GM21528 (cell line): ENCODE results near the gene TMEM201.
"Not testable (repeated sequence)": the region's sequence is repeated elsewhere in the genome, so short reads cannot be mapped to it uniquely, and the experiment has no call there.

Experiments used
- ATAC-seq: cut with Tn5 transposase; IDR thresholded peaks from one replicate; pipeline ENCODE4 v1.9.1; 2021; ENCODE audit warnings: mild to moderate bottlenecking, moderate library complexity; ENCODE audit not compliant: unreplicated experiment, low FRiP score

TMEM201 gene

DNA sequence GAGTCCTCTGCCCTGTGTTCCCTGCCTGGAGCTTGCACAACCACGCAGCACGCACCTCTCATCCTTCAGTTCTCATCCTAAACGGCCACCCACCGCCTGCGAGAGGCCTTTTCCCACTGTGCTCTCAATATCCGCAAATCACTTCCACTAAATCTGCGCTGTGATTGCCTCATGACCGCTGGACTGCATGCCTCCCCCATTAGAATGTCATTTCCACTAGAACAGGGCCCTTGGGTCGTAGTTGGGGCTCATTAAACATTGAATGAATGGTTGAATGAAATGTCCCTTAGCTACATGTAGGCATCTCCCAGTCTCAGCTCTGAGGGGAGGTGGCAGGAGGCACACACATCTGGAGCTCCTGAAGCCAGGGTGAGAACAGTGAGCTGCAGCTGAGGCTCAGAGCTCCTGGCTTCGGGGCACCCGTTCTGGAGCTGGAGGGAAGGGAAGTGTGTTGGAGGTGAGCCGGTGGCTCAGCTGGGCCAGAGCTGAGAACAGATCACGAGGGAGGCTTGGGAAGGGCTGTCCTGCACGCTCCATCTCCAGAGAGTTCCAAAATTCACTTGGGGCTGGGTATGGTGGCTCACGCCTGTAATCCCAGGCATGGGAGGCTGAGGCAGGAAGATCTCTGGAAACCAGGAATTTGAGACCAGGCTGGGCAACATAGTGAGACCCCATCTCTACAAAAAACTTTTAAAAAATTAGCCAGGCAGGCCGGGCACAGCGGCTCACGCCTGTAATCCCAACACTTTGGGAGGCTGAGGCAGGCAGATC, 30.4 kb downstream of the TMEM201 start:
- ATAC-seq = no peak

DNA sequence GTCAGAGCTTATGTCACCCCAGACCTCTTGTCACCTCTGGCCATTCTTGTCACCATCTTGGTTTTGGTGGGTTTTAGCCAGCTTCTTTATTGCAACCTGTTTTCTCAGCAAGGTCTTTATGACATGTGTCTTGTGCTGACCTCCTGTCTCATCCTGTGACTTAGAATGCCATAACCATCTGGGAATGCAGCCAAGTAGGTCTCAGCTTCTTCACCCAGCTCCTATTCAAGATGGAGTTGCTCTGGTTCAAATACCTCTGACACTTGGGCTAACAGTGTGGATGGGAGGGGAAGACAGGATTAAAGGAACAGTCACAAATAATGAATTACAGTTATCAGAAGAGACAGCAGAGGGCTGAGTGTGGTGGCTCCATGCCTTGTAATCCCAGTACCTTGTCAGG, 32.3 kb downstream of the TMEM201 start:
- no peak for ATAC-seq

DNA sequence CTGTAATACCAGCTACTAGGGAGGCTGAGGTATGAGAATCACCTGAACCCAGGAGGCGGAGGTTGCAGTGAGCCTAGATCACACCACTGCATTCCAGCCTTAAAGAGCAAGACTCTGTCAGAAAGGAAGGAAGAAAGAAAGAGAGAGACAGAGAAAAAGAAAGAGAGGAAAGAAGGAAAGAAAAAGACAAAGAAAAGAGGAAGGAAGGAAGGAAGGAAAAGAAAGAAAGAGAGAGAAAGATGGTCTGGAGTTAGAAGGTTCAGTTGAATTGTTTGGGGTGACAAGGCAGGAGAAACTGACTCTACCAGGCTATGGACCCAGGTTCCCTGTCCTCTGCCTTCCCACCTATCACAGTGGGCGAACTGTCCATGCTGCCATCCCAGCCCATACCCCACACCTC, 35.4 kb downstream of the TMEM201 start:
- no peak for ATAC-seq

DNA sequence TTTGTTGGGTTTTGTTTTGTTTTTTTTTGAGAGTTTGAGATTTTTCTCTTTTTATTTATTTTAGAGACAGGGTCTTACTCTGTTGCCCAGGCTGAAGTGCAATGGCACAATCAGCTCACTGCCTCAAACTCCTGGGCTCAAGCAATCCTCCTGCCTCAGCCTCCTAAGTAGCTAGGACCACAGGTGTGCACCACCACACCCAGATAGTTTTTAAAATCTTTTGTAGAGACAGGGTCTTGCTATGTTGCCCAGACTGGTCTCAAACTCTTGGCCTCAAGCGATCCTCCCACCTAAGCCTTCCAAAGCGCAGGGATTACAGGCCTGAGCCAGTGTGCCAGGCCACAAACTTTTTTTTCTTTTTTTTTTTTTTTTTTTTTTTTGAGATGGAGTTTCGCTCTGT, 36.3 kb downstream of the TMEM201 start:
- not testable (repeated sequence) for ATAC-seq

DNA sequence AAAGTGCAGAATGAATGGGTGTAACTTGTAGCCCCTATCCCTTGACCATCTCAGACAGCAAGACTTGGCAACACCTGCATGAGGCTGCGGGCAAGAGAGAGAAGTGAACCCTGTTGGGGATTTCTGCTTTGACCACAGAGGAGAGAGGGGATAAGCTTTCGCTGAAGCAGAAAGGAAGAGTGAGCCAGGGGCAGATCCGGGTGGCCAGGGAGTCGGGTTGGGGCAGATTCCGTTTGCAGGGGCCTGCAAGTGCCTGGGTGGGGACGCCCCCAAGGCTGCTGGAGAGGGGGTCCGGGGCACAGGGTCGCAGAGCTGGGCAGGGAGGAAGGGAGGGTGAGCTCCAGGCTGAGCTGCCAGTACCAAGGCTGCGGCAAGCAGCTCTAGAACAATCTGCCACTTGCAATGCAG, 37.5 kb downstream of the TMEM201 start:
- ATAC-seq = peak; percentile 46

DNA sequence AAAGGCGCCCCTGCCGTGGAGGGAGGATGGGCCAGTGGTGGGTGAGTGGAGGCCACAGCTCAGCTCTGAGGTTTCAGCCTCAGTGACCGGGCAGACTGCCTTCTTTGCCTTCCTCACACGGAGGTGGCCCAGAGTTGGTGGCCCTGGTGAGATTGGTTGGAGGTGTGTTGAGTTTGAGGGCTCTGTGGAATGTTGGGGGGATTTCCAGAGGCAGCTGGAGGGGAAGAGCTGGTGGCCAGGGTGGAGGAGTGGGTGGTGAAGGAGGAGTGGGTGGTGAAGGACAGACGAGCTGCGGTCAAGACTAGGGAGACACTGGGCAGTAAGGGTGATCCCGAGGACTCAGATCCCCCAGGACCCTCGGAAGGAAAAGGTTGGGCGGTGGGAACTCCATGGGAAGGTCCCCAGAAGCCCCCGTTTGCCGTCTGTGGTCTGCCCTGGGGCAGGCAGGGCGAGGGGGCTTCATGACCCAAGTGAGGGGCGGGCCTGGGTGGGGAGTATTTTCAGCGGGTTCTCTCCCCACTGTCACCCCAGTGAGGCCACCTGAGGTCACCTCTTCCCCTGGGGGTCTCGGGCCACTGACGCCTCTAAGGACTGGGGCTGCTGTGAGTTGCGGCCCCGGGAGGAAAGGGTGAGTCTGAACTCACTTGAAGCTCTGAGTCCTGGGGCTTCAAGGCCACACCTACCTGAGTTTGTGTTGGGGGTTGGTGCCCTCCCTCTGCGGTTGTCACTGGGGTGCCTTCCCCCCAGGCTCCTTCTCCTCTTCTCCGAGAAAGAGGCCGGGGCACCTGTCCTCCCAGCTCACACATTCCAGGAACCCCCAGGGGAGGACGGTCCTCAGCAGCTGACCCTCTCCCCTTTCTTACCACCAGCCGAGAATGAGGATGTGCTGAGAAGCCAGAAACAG, 40.1 kb downstream of the TMEM201 start:
- no peak for ATAC-seq

DNA sequence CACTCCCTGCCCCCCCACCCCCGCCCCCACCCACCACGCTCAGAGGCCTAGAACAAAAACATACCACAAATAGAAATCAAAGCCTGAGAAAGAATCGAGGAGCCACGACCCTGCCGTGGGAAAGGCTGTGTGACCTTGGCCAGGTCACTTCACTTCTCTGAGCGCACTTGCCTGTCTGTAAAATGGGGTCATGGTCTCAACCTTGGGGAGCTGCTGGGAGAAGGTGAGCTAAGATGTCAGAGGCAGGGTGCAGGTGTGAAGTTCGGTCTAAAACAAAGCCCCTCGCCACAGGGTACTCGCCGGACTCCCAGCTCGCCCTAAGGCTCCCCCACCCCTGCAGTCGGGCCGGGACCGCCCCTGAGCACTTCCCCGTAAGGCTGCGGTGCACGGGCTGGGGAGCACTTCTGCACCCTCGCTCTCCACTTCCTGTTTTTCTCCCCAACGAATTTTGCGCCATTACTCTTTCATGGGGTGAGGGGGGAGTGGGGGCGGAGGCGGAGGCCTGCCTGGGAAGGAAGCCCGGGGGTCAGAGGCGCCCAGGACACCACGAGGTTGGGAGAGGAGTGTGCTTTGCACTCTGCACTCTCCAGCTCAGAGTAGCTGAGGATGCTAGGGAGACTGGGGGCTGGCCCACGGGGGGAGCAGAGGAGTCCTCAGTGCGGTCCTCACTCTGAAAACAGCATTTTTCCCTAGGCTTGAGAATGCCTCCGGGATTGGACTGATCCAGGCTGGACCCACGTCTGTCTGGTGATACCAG, 40.9 kb downstream of the TMEM201 start:
- ATAC-seq = no peak

DNA sequence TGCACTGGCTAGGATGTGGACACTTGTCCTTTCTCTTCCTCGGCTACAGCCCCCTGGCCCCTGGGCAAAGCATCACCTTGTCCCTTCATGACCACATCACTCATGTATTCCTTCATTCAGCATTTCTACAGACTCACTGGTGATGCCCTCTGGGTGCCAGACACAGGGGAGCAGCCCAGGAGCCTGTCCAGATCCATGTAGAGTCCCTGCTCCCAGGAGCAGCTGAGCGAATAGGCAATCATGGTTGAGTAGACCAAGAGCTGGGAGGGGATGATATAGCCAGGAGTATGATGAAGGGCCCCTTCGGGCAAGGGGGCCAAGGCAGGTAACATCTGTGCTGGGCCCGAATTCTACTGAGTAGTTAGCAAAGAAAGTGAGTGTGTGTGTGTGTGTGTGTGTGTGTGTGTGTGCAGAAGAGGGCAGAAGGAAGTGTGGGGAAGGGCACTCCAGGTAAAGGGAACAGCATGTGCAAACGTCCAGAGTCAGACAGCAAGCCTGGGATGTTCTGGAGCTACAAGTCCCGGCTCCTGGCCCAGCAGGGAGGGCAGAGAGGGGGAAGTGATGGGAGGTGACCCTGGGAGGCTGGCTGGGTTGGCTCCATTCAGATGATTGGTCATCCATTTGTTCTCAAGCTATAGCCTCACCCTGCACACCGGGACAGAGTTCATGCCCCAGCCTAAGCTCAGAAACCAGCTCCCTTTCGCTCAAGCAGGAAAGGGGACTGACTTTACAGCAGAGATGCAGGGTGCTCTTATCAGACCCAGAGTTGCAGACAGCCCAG, 41.8 kb downstream of the TMEM201 start:
- no peak for ATAC-seq

DNA sequence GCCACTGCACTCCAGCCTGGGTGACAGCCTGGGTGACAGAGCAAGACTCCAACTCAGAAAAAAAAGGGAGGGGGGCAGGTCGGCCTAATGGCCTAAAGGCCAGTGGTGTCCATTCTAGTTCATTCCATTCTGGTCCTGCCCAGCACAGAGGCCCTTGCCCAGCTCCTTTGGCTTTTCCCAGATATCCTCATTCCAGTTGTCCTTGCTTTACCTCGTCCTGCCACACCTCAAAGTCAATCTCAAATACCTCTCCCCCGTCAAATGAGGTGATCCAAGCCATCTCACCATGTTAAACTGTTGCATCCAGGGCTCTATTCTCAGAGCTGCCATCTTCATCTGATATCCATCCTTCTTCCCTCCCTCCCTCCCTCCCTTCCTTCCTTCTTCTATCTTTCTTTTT, 42.9 kb downstream of the TMEM201 start:
- ATAC-seq = no peak

DNA sequence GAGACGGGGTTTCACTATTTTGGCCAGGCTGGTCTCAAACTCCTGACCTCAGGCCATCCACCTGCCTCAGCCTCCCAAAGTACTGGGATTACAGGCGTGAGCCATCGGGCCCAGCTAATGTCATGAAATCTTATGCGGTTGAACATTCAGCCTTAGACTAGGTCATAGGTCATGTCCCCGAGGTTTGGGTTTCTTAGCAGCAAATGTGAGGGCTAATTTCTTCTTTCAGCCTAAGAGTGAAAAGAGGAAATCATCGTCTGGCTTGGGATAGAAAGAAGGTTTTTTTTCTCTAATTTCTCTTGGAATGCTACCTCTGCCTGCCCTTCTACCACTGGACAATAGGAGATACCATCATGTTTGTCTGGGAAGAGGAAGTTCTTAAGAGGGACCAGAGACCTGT, 44.8 kb downstream of the TMEM201 start:
- ATAC-seq = no peak

DNA sequence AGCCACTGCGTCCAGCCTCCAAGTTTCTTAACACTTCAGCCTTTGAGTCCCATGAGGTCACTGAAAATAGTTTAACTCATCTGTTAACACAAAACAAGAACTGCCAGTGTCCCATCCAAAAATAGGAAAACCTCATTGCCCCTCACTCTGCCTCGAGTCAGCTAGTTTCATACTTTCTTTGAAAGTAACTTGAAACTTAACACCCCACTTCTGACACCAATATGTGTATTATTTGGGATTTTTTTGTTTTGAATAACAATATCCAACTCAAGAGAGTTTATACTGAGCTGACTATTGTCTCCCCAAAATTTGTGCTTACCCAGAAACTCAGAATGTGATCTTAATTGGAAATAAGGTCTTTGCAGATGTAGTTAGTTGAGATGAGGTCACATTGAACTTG, 45.9 kb downstream of the TMEM201 start:
- no peak for ATAC-seq

DNA sequence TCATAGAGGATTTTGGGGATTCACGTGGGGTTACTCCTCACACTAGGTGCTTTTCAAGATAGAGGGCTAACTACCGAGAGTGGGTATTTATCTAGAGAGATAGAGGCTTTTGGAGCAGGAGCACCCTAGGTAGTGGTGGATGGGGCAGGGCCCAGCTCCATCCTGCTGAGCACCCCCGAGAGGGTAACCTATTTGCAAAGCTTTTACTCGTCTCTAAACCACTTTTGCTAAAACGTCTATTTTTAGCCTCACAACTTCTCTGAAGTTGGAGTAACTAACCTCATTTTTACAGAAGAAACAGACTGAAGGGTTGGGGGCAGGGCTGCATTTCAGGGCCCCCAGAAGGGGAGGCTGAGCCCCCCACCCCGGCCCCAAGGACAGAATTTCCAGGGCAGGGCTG, 50.5 kb downstream of the TMEM201 start:
- no peak for ATAC-seq

DNA sequence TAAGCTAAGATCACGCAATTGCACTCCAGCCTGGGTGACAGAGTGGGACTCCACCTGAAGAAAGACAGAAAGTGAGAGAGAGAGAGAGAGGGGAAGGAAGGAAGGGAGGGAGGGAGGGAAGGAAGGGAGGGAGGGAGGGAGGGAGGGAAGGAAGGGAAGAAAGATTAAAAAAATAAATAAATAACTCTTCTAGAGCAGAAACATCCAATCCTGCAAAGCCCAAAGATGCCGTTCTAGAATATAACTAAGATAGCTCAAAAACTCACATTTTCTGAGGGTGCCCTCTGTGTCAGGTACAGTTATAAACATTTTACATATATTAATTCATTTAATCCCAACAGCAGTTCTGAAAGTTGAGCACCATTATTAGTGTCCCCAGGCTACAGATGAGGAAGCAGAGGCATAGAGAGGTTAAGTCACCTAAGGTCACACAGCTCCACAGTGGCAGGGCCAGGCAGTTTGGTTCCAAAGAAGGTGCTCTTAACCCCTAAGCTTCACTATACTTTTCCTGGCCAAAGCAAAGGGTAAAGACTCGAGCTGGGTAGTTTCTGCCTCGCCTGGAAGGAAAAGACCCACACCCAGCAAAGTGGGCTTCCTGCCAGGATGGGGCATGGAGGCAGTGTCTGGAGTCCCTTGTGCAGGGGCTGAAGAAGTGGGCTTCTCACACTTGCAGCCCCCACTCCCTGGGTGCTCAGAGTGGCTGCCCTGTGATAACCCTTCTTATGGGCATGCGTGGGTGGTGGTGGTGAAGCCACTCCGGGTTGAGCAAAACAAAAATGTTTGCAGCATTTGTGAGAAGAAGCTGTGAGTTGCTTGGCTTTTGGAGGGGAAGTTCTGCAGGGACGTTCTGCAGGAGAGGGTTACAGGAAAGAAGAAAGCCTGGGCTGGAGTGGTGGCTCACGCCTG, 54.9 kb downstream of the TMEM201 start:
- no peak for ATAC-seq

DNA sequence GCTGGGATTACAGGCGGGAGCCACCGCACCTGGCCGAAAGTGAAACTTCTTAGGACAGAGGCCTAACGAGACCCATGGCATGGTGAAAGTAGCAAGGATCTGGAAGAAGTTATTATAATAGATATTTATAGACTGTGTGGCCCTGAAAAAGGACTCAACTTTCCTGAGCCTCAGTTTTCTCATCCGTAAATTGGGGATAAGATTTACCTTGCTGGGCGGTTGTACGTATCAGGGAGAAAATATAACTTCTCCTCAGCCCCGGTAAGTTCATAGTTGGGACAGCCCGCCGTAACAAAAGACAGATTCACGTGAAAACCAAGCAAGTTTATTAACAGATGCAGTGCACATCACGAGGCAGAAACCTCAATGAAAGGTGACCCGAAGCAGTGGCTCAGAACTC, 57.3 kb downstream of the TMEM201 start:
- ATAC-seq = no peak

DNA sequence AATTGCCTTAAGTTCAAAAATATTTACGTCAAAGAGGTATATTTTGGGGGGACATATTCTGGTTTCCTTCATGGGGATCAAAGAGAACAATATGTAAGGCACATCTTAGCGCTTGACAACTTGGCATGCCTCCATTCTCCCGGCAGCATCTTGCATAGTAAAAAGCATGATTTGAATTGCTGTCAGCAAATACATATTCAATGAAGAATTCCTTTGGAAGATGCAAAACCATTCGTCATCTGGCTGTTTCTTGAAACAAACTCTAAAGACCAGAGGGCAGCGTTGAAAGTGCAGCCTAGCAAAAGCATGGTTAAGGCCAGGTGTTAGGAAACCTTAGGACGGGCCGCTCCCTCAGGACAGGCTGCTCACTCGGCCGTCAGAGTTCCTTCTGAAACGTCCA, 59.5 kb downstream of the TMEM201 start:
- ATAC-seq = no peak

DNA sequence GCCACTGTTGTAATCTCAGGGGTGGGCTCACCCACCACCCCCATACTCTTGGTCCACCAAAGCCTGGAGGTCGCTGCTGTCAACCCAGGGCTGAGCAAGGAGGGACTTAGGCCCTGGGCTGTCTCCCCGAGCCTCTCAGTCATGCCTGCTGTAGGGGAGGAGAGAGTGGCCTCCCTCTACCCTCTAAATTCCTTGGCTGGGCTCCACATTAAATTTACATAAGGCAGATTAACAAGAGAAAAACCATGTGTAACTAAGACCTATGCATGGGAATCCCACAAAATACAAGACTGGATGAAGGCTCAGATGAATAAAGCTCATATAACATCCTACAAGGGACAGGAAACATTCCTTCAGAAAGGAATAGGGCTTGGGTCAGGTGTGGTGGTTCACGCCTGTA, 61.1 kb downstream of the TMEM201 start:
- no peak for ATAC-seq

DNA sequence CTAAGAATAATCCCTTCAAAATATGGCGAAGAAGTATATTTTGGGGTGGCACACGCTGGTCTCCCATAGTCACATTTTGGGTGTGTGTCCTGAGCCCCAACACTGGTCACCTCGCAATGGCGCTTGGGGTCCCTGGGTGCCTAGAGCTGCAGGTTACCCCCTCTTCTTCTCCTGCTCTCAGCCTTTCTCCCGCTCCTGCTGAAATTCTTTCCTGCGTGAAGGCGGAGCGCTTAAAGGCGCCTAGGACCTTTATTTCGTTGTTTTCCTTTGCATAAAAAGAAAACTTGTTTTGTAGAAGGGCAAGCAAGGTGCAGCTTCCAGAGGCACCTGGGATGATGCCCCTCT, 62.5 kb downstream of the TMEM201 start:
- ATAC-seq = no peak

DNA sequence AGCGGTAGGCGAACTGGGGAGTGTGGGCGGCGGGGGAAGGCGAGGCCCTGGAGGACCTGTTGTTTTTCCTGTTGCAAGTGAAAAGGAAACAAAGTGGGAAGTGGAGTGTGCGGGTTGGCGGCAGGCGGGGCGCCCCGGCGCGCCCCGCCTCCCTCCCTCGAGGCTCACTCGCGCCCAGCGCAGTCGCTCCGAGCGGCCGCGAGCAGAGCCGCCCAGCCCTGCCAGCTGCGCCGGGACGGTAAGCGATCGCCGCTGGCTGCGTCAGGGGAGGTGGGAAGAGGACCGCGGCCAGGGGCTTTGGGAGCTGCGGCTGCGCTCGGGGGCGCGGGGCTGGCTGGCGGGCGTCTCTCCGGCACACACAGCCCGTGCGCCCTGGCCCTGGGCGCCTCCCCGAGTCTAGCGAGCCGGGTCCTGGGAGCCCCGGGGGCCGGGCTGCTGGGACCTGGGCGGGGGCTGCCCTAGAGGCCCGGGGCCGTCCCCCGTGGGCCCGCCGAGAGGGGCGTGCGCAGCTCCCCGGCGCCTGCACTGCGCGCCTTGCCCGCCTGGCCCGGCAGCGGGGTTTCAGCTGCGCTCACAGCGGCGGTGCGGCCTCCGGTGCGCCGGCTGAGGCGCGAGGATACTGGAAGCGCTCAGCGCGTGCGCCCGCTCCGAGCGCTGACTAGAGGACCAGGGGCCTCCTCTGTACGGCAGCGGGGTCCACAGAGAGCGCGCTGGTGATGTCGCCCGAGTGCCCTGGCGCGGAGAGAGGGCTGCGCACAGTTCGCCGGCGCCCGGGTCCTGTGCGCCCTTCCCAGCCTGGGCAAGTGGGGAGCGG, 63.1 kb downstream of the TMEM201 start, which contains the start of gene PIK3CD:
Gene PIK3CD (plus strand): TSS at position 167 of the 814 bp plus-strand sequence. CDS start 58,725 bp downstream, outside the sequence.
- ATAC-seq = no peak
